H1 (cell line): Measurements from ENCODE around the gene FAT3. TPM values are rescaled to one million over a fixed set of nuclear protein-coding genes. Genes with fewer than 3 reads are reported as not detected.

Source experiments
- CTCF ChIA-PET: fragments of 300-600 bp; sonication (Branson Sonifier 250); formaldehyde crosslinking; loops from one replicate; lab custom pipeline; 2021; ENCODE audit not compliant: partially characterized antibody; lab: Charles Lee
- POLR2A ChIA-PET: fragments of 300-600 bp; sonication (Branson Sonifier 250); formaldehyde crosslinking; loops from one replicate; lab custom pipeline; 2021; ENCODE audit warnings: inconsistent platforms; ENCODE audit not compliant: partially characterized antibody; lab: Charles Lee
- DNase-seq, 2 experiments: peaks; one replicate each; pipeline versions ENCODE4 v3.0.0 to v3.0.0-alpha.2; 2010 to 2022; ENCODE audit warnings: low spot score in 2 of 2, low read depth in 1 of 2, mixed read lengths in 1 of 2
- FAIRE-seq: peaks from 2 replicates; lab custom pipeline; 2011; peaks lifted over from hg19 to GRCh38; lab: Jason Lieb, UNC
- H2AFZ ChIP-seq: 2 replicates; pipeline ENCODE4 v1.8.1; 2012; ENCODE audit warnings: low read length, inconsistent platforms
- H2AK5ac ChIP-seq: 2 replicates; pipeline ENCODE4 v1.6.1; 2013; ENCODE audit warnings: low read depth, low read length
- H2BK120ac ChIP-seq: replicated peaks from 2 replicates; pipeline ENCODE3; 2013; ENCODE audit warnings: low read depth, low read length, inconsistent platforms
- H2BK12ac ChIP-seq: 2 replicates; pipeline ENCODE4 v1.6.1; 2013; ENCODE audit warnings: low read depth, low read length
- H2BK15ac ChIP-seq: 2 replicates; pipeline ENCODE4 v1.6.1; 2013; ENCODE audit warnings: low read length
- H2BK20ac ChIP-seq: 2 replicates; pipeline ENCODE4 v1.6.1; 2013; ENCODE audit warnings: low read length
- H2BK5ac ChIP-seq: 2 replicates; pipeline ENCODE4 v1.6.1; 2013; ENCODE audit warnings: low read depth, low read length
- H3K14ac ChIP-seq: 2 replicates; pipeline ENCODE4 v1.6.1; 2013; ENCODE audit warnings: inconsistent platforms; ENCODE audit not compliant: insufficient read length
- H3K18ac ChIP-seq: 2 replicates; pipeline ENCODE4 v1.6.1; 2013; ENCODE audit warnings: low read length; ENCODE audit errors: extremely low read depth
- H3K23ac ChIP-seq: 2 replicates; pipeline ENCODE4 v1.6.1; 2013; ENCODE audit warnings: inconsistent platforms; ENCODE audit not compliant: insufficient read length
- H3K23me2 ChIP-seq: 2 replicates; pipeline ENCODE4 v1.6.1; 2013; ENCODE audit warnings: low read depth, low read length
- H3K27ac ChIP-seq: 2 replicates; pipeline ENCODE4 v1.6.1; 2011; ENCODE audit warnings: low read depth, low read length, inconsistent platforms
- H3K27me3 ChIP-seq, 4 experiments: replicated peaks in 1 of 4; 1 replicate in 1 of 4; 2 replicates in 3 of 4; pipeline versions ENCODE4 v1.6.1 to v1.8.1; 2011 to 2013; ENCODE audit warnings: low read length in 3 of 4, mild to moderate bottlenecking in 3 of 4, inconsistent platforms in 2 of 4, mixed read lengths in 2 of 4, moderate library complexity in 1 of 4; ENCODE audit not compliant: control insufficient read depth in 3 of 4, insufficient read depth in 3 of 4; ENCODE audit errors: extremely low read depth in 1 of 4
- H3K36me3 ChIP-seq, 4 experiments: 2 replicates each; pipeline versions ENCODE4 v1.6.1 to v1.8.1; 2011 to 2013; ENCODE audit warnings: mild to moderate bottlenecking in 4 of 4, low read length in 3 of 4, moderate library complexity in 2 of 4, control low read depth in 1 of 4, inconsistent platforms in 1 of 4; ENCODE audit not compliant: insufficient read depth in 4 of 4, control insufficient read depth in 2 of 4
- H3K4ac ChIP-seq: replicated peaks from 2 replicates; pipeline ENCODE3; 2013; ENCODE audit warnings: low read length, low read depth, mixed read lengths, inconsistent platforms; ENCODE audit not compliant: insufficient read length
- H3K4me1 ChIP-seq, 4 experiments: replicated peaks in 1 of 4; 1 replicate in 1 of 4; 2 replicates in 3 of 4; pipeline versions ENCODE4 v1.6.1 to v1.8.1; 2011 to 2013; ENCODE audit warnings: low read length in 3 of 4, inconsistent platforms in 2 of 4, mixed read lengths in 1 of 4; ENCODE audit not compliant: insufficient read depth in 4 of 4, control insufficient read depth in 3 of 4
- H3K4me2 ChIP-seq, 2 experiments: 2 replicates each; pipeline versions ENCODE4 v1.6.1 to v1.8.1; 2011 to 2013; ENCODE audit warnings: low read depth in 2 of 2, low read length in 2 of 2, control low read depth in 1 of 2, inconsistent platforms in 1 of 2, mild to moderate bottlenecking in 1 of 2; ENCODE audit not compliant: insufficient read depth in 1 of 2
- H3K4me3 ChIP-seq, 4 experiments: fragments of 200-600, 300-600 bp in 1 of 4; sonication (generic), shearing (Covaris generic), sonication (Bioruptor Twin) in 1 of 4; 2 replicates each; pipeline versions ENCODE4 v1.5.1 to v1.8.1; 2011 to 2016; ENCODE audit warnings: low read length in 4 of 4, low read depth in 3 of 4, control low read depth in 2 of 4, inconsistent platforms in 2 of 4, mild to moderate bottlenecking in 2 of 4, mixed read lengths in 1 of 4, moderate library complexity in 1 of 4; ENCODE audit not compliant: insufficient read depth in 2 of 4; ENCODE audit errors: extremely low read depth in 1 of 4
- H3K56ac ChIP-seq: replicated peaks from 2 replicates; pipeline ENCODE3; 2013; ENCODE audit warnings: low read depth, mild to moderate bottlenecking, mixed read lengths, low read length, inconsistent platforms; ENCODE audit not compliant: insufficient read length
- H3K79me1 ChIP-seq: 2 replicates; pipeline ENCODE4 v1.6.1; 2013; ENCODE audit warnings: low read depth, low read length, control low read depth
- H3K79me2 ChIP-seq, 2 experiments: 2 replicates each; pipeline versions ENCODE4 v1.6.1 to v1.8.1; 2012 to 2013; ENCODE audit warnings: low read length in 2 of 2, mild to moderate bottlenecking in 2 of 2, inconsistent platforms in 1 of 2; ENCODE audit not compliant: insufficient read depth in 2 of 2, control insufficient read depth in 1 of 2
- H3K9ac ChIP-seq, 4 experiments: replicated peaks in 1 of 4; 1 replicate in 1 of 4; 2 replicates in 3 of 4; pipeline versions ENCODE4 v1.6.1 to v1.8.1; 2011 to 2013; ENCODE audit warnings: low read depth in 3 of 4, low read length in 3 of 4, control low read depth in 2 of 4, mild to moderate bottlenecking in 2 of 4, moderate library complexity in 2 of 4, inconsistent platforms in 1 of 4; ENCODE audit errors: extremely low read depth in 1 of 4
- H3K9me3 ChIP-seq, 2 experiments: 2 replicates each; pipeline versions ENCODE4 v1.6.1 to v1.8.1; 2012 to 2013; ENCODE audit warnings: mild to moderate bottlenecking in 2 of 2, moderate library complexity in 2 of 2, control low read depth in 1 of 2, inconsistent platforms in 1 of 2, low read depth in 1 of 2, low read length in 1 of 2, mixed read lengths in 1 of 2; ENCODE audit not compliant: insufficient read depth in 2 of 2
- H4K20me1 ChIP-seq, 2 experiments: replicated peaks in 1 of 2; 2 replicates each; pipeline versions ENCODE3 to v1.8.1; 2011 to 2013; ENCODE audit warnings: inconsistent platforms in 2 of 2, low read length in 2 of 2, mild to moderate bottlenecking in 1 of 2; ENCODE audit not compliant: insufficient read depth in 2 of 2, control insufficient read depth in 1 of 2
- H4K5ac ChIP-seq: 2 replicates; pipeline ENCODE4 v1.6.1; 2013; ENCODE audit warnings: low read length, low read depth, mixed read lengths, inconsistent platforms; ENCODE audit not compliant: insufficient read length
- H4K8ac ChIP-seq: 2 replicates; pipeline ENCODE4 v1.8.0; 2013; ENCODE audit warnings: mild to moderate bottlenecking, moderate library complexity, low read length, inconsistent platforms; ENCODE audit not compliant: insufficient read depth; ENCODE audit errors: extremely low read depth
- H4K91ac ChIP-seq: replicated peaks from 2 replicates; pipeline ENCODE3; 2013; ENCODE audit warnings: low read length, mixed read lengths, inconsistent platforms; ENCODE audit not compliant: insufficient read length
- ASH2L ChIP-seq: fragments of 200-600, 300-600 bp; sonication (generic); IDR thresholded peaks from one replicate; pipeline ENCODE4 v1.7.1; 2017; ENCODE audit warnings: low read length
- CHD2 ChIP-seq: IDR thresholded peaks from 2 replicates; pipeline ENCODE4 v1.6.1; 2012; ENCODE audit warnings: low read length, improper control_type of control experiment
- FOSL1 ChIP-seq: IDR thresholded peaks from 2 replicates; pipeline ENCODE4 v1.6.1; 2011; ENCODE audit warnings: mild to moderate bottlenecking, low read depth, low read length, moderate library complexity; ENCODE audit not compliant: insufficient read depth
- GABPA ChIP-seq: IDR thresholded peaks from 2 replicates; pipeline ENCODE4 v1.6.1; 2011; ENCODE audit warnings: mild to moderate bottlenecking, low read length, moderate library complexity, borderline replicate concordance; ENCODE audit not compliant: insufficient read depth
- JUN ChIP-seq: IDR thresholded peaks from 2 replicates; pipeline ENCODE4 v1.6.1; 2011; ENCODE audit warnings: low read depth, mild to moderate bottlenecking, improper control_type of control experiment, low read length
- KDM4A ChIP-seq: IDR thresholded peaks from one replicate; pipeline ENCODE4 v1.7.1; 2012; ENCODE audit warnings: low read depth, mild to moderate bottlenecking, moderate library complexity, low read length, inconsistent platforms; ENCODE audit not compliant: severe bottlenecking
- SP4 ChIP-seq: IDR thresholded peaks from 2 replicates; pipeline ENCODE4 v1.6.1; 2012; ENCODE audit warnings: low read length, inconsistent platforms
- TBP ChIP-seq: IDR thresholded peaks from 2 replicates; pipeline ENCODE4 v1.6.1; 2011; ENCODE audit warnings: low read depth, low read length, improper control_type of control experiment
- ZNF274 ChIP-seq: IDR thresholded peaks from 2 replicates; pipeline ENCODE4 v1.7.0; 2012; ENCODE audit warnings: low read length, borderline replicate concordance; ENCODE audit errors: extremely low read depth
- WGBS, 2 experiments: shearing (Covaris generic) in 1 of 2; methylation state at CpG; one replicate each; pipeline versions ENCODE4 v1.1.6 to v1.1.7; 2013 to 2015; ENCODE audit warnings: low lambda C conversion rate in 2 of 2, mixed read lengths in 2 of 2, inconsistent platforms in 1 of 2, low coverage in 1 of 2, missing lambda C conversion rate in 1 of 2; ENCODE audit not compliant: insufficient replicate concordance in 2 of 2, insufficient coverage in 1 of 2, insufficient read length in 1 of 2; ENCODE audit errors: extremely low coverage in 1 of 2, missing lambda C conversion rate in 1 of 2; 5-methylcytosine and 5-hydroxymethylcytosine counted together
- polyA plus RNA-seq, 7 experiments: library from polyadenylated mRNA; depleted of rRNA in 3 of 7; stranded (reverse) in 5 of 7; unstranded in 2 of 7; fragments of >200 nt in 5 of 7; fragments of 200-250 nt in 2 of 7; gene quantifications; 1 replicate in 5 of 7; 2 replicates in 1 of 7; 4 replicates in 1 of 7; pipeline versions ENCODE4 v1.2.1 to v1.2.3, GENCODE V29; 2011 to 2013; ENCODE audit warnings: missing spikeins in 2 of 7, mixed read lengths in 2 of 7
- total RNA-seq: library from RNA; stranded (reverse); fragmentation: NEBNext Ultra II Directional; extraction: Animal tissue kit (Norgen Biotek cat#: 25700); gene quantifications from 2 replicates; pipeline ENCODE4 v1.2.1, GENCODE V29; 2021
- TF ChIP-seq, protein P1 (sequence below): IDR thresholded peaks from 2 replicates; pipeline ENCODE4 v1.6.1; 2011; ENCODE audit warnings: low read length, improper control_type of control experiment

Gene FAT3
- total and polyA plus RNA-seq, 2 of the 8 experiments (the other 6 are each of a cell fraction or from before 2014, with no cell fraction given): 7.2 to 18.4 TPM

DNA sequence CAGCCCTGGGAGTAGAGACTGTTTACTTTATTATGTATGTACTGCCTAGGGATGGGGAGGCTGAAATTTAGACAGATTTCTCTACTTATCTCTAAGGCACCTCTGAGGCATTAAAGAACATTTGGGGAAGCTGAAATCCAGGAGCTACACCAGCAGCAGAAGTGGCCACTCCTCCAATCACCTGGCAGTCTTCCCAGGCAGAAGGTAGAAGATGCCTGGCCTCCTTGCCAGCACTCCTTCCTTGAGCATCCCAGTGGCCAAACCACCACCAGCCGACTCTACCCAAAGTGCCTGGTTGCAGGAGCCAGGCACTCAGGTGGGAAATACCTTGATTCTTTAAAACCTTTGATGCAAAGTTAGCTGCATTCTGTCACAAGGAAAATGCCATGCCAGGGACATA is 1.9 kb upstream of the FAT3 start:
- peaks cover 3 to 5% of the 10 kb centered on the region in 2 experiments; a peak in 1 of 4 replicates for H3K9me3 ChIP-seq
- H3K56ac ChIP-seq: no peak overlapping the region
- no peak overlapping the region for H3K18ac ChIP-seq
- H4K91ac ChIP-seq: no peak overlapping the region
- H3K4me2 ChIP-seq: peak overlapping the region in 1 of 2 experiments; percentile 89; a peak in 1 of 4 replicates
- H3K9ac ChIP-seq: no peak overlapping the region
- H2BK12ac ChIP-seq: no peak overlapping the region
- peaks cover 0 to 1% of the 10 kb centered on the region in 2 experiments for H4K20me1 ChIP-seq
- CTCF ChIA-PET: interaction anchor here (0.9 to 2.2 kb wide), 6 partner anchors 67 to 330 kb away, joined by 3 to 4 read pairs (median 3); no protein-coding TSS in a partner anchor
- 84% methylated on average over 1 of the region's 1 CpG; no CpG with 5 or more reads in 1 of the 2 experiments for WGBS, 2 experiments
- H2BK15ac ChIP-seq: no peak overlapping the region
- DNase-seq (no peak), FAIRE-seq (no peak)
- peaks cover 29% of the 10 kb centered on the region for H3K23me2 ChIP-seq
- H3K27me3 ChIP-seq: peaks cover 0 to 40% (median 25%) of the 10 kb centered on the region in 4 experiments; a peak in 5 of 7 replicates
- no peak overlapping the region for H4K5ac ChIP-seq
- H4K8ac ChIP-seq: no peak overlapping the region
- POLR2A ChIA-PET: no interaction called here
- no peak overlapping the region for H3K4me3 ChIP-seq
- H3K79me1 ChIP-seq: no peaks in the 10 kb centered on the region
- no peak overlapping the region for H3K14ac ChIP-seq
- H3K27ac ChIP-seq: no peak overlapping the region
- H3K4ac ChIP-seq: no peak overlapping the region
- H3K23ac ChIP-seq: no peak overlapping the region
- peaks cover 0 to 5% of the 10 kb centered on the region in 2 experiments; a peak in 2 of 4 replicates for H3K79me2 ChIP-seq
- no peak for TF ChIP-seq JUN
- no peak for TF ChIP-seq SP4
- TF ChIP-seq, protein P1, sequence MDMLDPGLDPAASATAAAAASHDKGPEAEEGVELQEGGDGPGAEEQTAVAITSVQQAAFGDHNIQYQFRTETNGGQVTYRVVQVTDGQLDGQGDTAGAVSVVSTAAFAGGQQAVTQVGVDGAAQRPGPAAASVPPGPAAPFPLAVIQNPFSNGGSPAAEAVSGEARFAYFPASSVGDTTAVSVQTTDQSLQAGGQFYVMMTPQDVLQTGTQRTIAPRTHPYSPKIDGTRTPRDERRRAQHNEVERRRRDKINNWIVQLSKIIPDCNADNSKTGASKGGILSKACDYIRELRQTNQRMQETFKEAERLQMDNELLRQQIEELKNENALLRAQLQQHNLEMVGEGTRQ: no peak
- no peak for TF ChIP-seq ZNF274
- TF ChIP-seq CHD2: no peak
- TF ChIP-seq ASH2L: no peak
- no peak for TF ChIP-seq GABPA
- no peak for TF ChIP-seq FOSL1
- TF ChIP-seq TBP: no peak
- TF ChIP-seq KDM4A: no peak
- no peak overlapping the region for H2BK120ac ChIP-seq
- H3K36me3 ChIP-seq: no peaks in the 10 kb centered on the region
- no peak overlapping the region; the same call in 1 of the 2 replicates for H2AK5ac ChIP-seq
- no peak overlapping the region for H2BK20ac ChIP-seq
- H2BK5ac ChIP-seq: no peak overlapping the region
- H2AFZ ChIP-seq: no peak overlapping the region
- peaks cover 10 to 26% (median 23%) of the 10 kb centered on the region in 4 experiments for H3K4me1 ChIP-seq
